GM12878 (cell line): ENCODE results near the gene ARAP3. TPM values are rescaled to one million over a fixed set of nuclear protein-coding genes. Genes with fewer than 3 reads are reported as not detected.

Experiments
- ATAC-seq: fragments of 200-7000 bp; cut with Tn5 transposase; 3 replicates; pipeline ENCODE4 v1.9.1; 2020; ENCODE audit warnings: mild to moderate bottlenecking, moderate library complexity
- BruUV-seq: library from RNA; stranded (reverse); fragments of 400-500 nt; replicated peaks from 2 replicates; lab custom pipeline; 2021; lab: Mats Ljungman, UMichigan
- CTCF ChIA-PET: fragments of 300-600 bp; sonication (Branson Sonifier 250); formaldehyde crosslinking; extraction: SDS; loops from one replicate; lab custom pipeline; 2021; ENCODE audit warnings: inconsistent platforms; lab: Yijun Ruan, JAX
- POLR2A ChIA-PET: fragments of 350-600 bp; formaldehyde crosslinking; extraction: SDS; loops from one replicate; lab custom pipeline; 2021; ENCODE audit warnings: inconsistent platforms; lab: Charles Lee
- RAD21 ChIA-PET: fragments of 300-600 bp; sonication (Branson Sonifier 250); formaldehyde crosslinking; loops from one replicate; lab custom pipeline; 2023; ENCODE audit warnings: antibody characterized with exemption; ENCODE audit not compliant: unreplicated experiment; lab: Charles Lee
- SMC1A ChIA-PET: fragments of 300-600 bp; sonication (Branson Sonifier 250); formaldehyde crosslinking; loops from one replicate; lab custom pipeline; 2023; ENCODE audit not compliant: unreplicated experiment, uncharacterized antibody; lab: Charles Lee
- DNase-seq: peaks from one replicate; pipeline ENCODE4 v3.0.0-alpha.2; 2011; ENCODE audit warnings: low read depth, low spot score
- FAIRE-seq: peaks from 3 replicates; lab custom pipeline; 2011; peaks lifted over from hg19 to GRCh38; lab: Jason Lieb, UNC
- H2AFZ ChIP-seq: 2 replicates; pipeline ENCODE4 v1.6.0; 2011; ENCODE audit warnings: low read depth, low read length, control low read depth; ENCODE audit not compliant: control insufficient read depth
- H3K27ac ChIP-seq: 2 replicates; pipeline ENCODE4 v1.5.1; 2011; ENCODE audit warnings: control low read depth; ENCODE audit not compliant: control insufficient read depth, insufficient read depth
- H3K27me3 ChIP-seq, 2 experiments: replicated peaks in 1 of 2; 2 replicates each; pipeline versions ENCODE4 v1.6.0 to v1.6.1; 2011; ENCODE audit warnings: low read length in 1 of 2; ENCODE audit not compliant: control insufficient read depth in 2 of 2, insufficient read depth in 2 of 2
- H3K36me3 ChIP-seq, 2 experiments: 2 replicates each; pipeline ENCODE4 v1.5.1; 2011; ENCODE audit warnings: low read length in 1 of 2; ENCODE audit not compliant: control insufficient read depth in 2 of 2, insufficient read depth in 2 of 2
- H3K4me1 ChIP-seq: 2 replicates; pipeline ENCODE4 v1.6.1; 2011; ENCODE audit warnings: mild to moderate bottlenecking, low read length, moderate library complexity, mixed read lengths; ENCODE audit not compliant: control insufficient read depth, insufficient read depth
- H3K4me2 ChIP-seq: 2 replicates; pipeline ENCODE4 v1.6.0; 2011; ENCODE audit warnings: control low read depth; ENCODE audit not compliant: control insufficient read depth, insufficient read depth
- H3K4me3 ChIP-seq: fragments of 200-600 bp; sonication (generic); 2 replicates; pipeline ENCODE4 v1.5.1; 2016
- H3K79me2 ChIP-seq: 2 replicates; pipeline ENCODE4 v1.6.0; 2011; ENCODE audit warnings: low read length; ENCODE audit not compliant: control insufficient read depth, insufficient read depth
- H3K9ac ChIP-seq: 2 replicates; pipeline ENCODE4 v1.8.0; 2011; ENCODE audit warnings: low read length, control low read depth, mixed read lengths; ENCODE audit not compliant: control insufficient read depth, insufficient read depth
- H3K9me3 ChIP-seq: replicated peaks from 3 replicates; pipeline ENCODE4 v1.5.1; 2011; ENCODE audit warnings: mild to moderate bottlenecking, low read length; ENCODE audit not compliant: control insufficient read depth, insufficient read depth
- H4K20me1 ChIP-seq: 2 replicates; pipeline ENCODE4 v1.6.0; 2011; ENCODE audit not compliant: control insufficient read depth, insufficient read depth
- JUND ChIP-seq: IDR thresholded peaks from 2 replicates; pipeline ENCODE4 v1.6.1; 2012; ENCODE audit warnings: low read depth, mild to moderate bottlenecking, low read length, improper control_type of control experiment, moderate library complexity
- KLF5 ChIP-seq: fragments of 450-650 bp; IDR thresholded peaks from 2 replicates; pipeline ENCODE4 v1.6.1; 2014; ENCODE audit warnings: mild to moderate bottlenecking; ENCODE audit not compliant: partially characterized antibody
- POU2F2 ChIP-seq: IDR thresholded peaks from 3 replicates; pipeline ENCODE4 v1.6.1; 2011; ENCODE audit warnings: low read depth, mild to moderate bottlenecking, low read length, borderline replicate concordance
- WGBS: methylation state at CpG from one replicate; pipeline ENCODE4 v1.1.6; 2016; ENCODE audit warnings: low lambda C conversion rate; ENCODE audit not compliant: insufficient replicate concordance, insufficient coverage; ENCODE audit errors: missing lambda C conversion rate; 5-methylcytosine and 5-hydroxymethylcytosine counted together
- in situ Hi-C: fragments of 300-500 bp; cut with MboI; formaldehyde crosslinking; loops from 9 replicates; pipeline ENCODE4 v1.14.3; 2018; ENCODE audit warnings: mixed read lengths
- intact Hi-C: fragments of 100-400 bp; cut with micrococcal nuclease; formaldehyde crosslinking; loops from one replicate; pipeline ENCODE4 v1.14.2; 2022; ENCODE audit not compliant: unreplicated experiment
- polyA plus RNA-seq, 11 experiments: library from polyadenylated mRNA; depleted of rRNA in 4 of 11; unstranded in 6 of 11; stranded (reverse) in 5 of 11; fragments of >200 nt; fragmentation: Nextera tagmentation in 4 of 11; fragmentation: Illumina TruSeq in 1 of 11; extraction: Ambion mirVana in 4 of 11; extraction: Trizol in 1 of 11; gene quantifications; 1 replicate in 1 of 11; 2 replicates in 10 of 11; pipeline versions ENCODE4 v1.2.1 to v1.2.3, GENCODE V29; 2011 to 2016; ENCODE audit warnings: inconsistent platforms in 2 of 11, missing spikeins in 2 of 11, low read depth in 1 of 11
- total RNA-seq, 4 experiments: library from RNA; depleted of rRNA in 3 of 4; stranded (reverse); fragments of >200 nt in 3 of 4; fragmentation: Illumina TruSeq in 1 of 4; extraction: Trizol in 1 of 4; gene quantifications; 2 replicates each; pipeline versions ENCODE4 v1.2.1 to v1.2.3, GENCODE V29; 2013 to 2021
- TF ChIP-seq, protein P1 (sequence below): fragments of 450-650 bp; IDR thresholded peaks from 2 replicates; pipeline ENCODE4 v1.6.1; 2017; ENCODE audit warnings: mild to moderate bottlenecking
- TF ChIP-seq, protein P2 (sequence below): fragments of 450-650 bp; IDR thresholded peaks from 2 replicates; pipeline ENCODE4 v1.6.1; 2016; ENCODE audit warnings: mild to moderate bottlenecking, moderate library complexity, borderline replicate concordance

ARAP3 gene
- total and polyA plus RNA-seq, 10 of the 15 experiments (the other 5 are each of a cell fraction or from before 2014, with no cell fraction given), result 0.01 to 0.08 TPM; not detected in 8

DNA sequence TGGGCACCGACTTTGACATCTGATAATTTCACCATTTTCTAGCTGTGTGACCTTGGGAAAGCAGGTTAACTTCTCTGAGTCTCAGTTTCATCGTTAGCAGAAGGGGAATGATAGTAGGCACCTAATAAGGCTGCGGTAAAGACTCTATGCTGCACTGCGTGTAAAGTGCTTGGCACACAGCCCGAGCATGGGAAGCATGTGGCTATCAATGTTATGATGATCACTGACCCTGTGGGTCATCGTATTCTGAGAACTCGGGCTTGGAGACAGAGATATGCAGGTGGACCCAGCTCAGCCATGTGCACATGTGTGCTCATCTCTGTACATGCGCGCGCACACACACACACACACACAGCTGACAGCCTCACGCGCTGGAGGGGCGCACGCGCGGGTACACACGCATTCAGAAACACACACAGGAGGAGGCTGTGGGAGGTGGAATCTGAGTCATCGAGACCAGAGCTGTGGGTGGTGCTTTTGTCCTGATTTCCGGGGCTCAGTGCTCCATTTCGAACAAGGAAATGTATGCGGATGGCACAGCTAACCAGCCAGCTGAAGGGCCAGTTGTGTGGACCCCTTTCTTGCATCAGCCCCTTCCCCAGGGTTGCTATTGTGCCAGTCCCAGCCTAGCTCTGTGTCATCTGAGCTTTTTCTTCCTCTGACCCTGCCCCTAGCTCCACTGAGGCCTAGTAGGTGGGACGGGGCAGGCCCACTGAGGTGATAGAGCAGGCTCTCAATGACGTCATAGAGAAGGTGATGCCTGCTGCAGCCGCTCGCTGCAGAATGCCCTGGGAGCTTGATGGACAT lies 11.1 kb upstream of the ARAP3 start (continued):
- TF ChIP-seq, protein P1, sequence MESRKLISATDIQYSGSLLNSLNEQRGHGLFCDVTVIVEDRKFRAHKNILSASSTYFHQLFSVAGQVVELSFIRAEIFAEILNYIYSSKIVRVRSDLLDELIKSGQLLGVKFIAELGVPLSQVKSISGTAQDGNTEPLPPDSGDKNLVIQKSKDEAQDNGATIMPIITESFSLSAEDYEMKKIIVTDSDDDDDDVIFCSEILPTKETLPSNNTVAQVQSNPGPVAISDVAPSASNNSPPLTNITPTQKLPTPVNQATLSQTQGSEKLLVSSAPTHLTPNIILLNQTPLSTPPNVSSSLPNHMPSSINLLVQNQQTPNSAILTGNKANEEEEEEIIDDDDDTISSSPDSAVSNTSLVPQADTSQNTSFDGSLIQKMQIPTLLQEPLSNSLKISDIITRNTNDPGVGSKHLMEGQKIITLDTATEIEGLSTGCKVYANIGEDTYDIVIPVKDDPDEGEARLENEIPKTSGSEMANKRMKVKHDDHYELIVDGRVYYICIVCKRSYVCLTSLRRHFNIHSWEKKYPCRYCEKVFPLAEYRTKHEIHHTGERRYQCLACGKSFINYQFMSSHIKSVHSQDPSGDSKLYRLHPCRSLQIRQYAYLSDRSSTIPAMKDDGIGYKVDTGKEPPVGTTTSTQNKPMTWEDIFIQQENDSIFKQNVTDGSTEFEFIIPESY, result 0 out of 2 replicates have a peak, but pooled peaks have one; percentile 33
- TF ChIP-seq, all 136 proteins: peak for 3

DNA sequence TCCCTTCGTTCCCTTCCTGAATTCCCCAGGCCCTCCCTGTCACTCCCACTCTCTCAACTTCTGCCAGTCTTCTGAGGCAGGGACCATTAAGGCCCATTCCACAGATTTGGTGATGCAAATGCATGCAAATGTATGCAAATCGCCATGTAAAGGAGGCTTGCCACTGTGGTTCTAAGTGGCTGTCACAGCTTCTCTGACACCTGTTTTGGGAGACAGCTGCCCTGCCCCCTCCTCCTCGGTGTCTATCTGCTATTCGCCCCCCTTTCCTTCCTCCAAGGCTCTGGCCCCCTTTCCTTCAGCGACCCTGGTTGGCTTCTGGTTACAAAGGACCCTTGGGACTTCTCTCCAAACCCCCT lies 10.5 kb upstream of the ARAP3 start:
- peak; percentile 96; the same call in 2 of the 3 replicates for TF ChIP-seq POU2F2
- TF ChIP-seq JUND, result no peak
- no peak for TF ChIP-seq KLF5
- TF ChIP-seq, protein P2, sequence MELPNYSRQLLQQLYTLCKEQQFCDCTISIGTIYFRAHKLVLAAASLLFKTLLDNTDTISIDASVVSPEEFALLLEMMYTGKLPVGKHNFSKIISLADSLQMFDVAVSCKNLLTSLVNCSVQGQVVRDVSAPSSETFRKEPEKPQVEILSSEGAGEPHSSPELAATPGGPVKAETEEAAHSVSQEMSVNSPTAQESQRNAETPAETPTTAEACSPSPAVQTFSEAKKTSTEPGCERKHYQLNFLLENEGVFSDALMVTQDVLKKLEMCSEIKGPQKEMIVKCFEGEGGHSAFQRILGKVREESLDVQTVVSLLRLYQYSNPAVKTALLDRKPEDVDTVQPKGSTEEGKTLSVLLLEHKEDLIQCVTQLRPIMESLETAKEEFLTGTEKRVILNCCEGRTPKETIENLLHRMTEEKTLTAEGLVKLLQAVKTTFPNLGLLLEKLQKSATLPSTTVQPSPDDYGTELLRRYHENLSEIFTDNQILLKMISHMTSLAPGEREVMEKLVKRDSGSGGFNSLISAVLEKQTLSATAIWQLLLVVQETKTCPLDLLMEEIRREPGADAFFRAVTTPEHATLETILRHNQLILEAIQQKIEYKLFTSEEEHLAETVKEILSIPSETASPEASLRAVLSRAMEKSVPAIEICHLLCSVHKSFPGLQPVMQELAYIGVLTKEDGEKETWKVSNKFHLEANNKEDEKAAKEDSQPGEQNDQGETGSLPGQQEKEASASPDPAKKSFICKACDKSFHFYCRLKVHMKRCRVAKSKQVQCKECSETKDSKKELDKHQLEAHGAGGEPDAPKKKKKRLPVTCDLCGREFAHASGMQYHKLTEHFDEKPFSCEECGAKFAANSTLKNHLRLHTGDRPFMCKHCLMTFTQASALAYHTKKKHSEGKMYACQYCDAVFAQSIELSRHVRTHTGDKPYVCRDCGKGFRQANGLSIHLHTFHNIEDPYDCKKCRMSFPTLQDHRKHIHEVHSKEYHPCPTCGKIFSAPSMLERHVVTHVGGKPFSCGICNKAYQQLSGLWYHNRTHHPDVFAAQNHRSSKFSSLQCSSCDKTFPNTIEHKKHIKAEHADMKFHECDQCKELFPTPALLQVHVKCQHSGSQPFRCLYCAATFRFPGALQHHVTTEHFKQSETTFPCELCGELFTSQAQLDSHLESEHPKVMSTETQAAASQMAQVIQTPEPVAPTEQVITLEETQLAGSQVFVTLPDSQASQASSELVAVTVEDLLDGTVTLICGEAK, result no peak
- POLR2A ChIA-PET, result interaction anchor here (1.1 kb wide), 1 partner anchor 269 kb away, joined by 4 read pairs; no protein-coding TSS in a partner anchor
- RAD21 ChIA-PET, result interaction anchor here (0.9 to 6.6 kb wide), 22 partner anchors 9 to 456 kb away, joined by 3 to 67 read pairs (median 5); partner anchors contain the start of genes DELE1, FCHSD1, HDAC3 and PCDH1
- peaks cover 0 to 5% of the 10 kb centered on the region in 2 experiments; a peak in 3 of 4 replicates for H3K27me3 ChIP-seq
- DNase-seq (no peak), FAIRE-seq (no peak), ATAC-seq (no peak)
- CTCF ChIA-PET, result interaction anchor here (0.6 to 5.2 kb wide), 47 partner anchors 8 to 456 kb away, joined by 3 to 101 read pairs (median 6); partner anchors contain the start of genes DELE1, HDAC3, PCDH1 and PCDH12
- H3K4me3 ChIP-seq, result no peak overlapping the region
- 30% methylated on average over 5 of the region's 5 CpGs for WGBS
- SMC1A ChIA-PET, result interaction anchor here (0.6 to 4.3 kb wide), 16 partner anchors 9 to 454 kb away, joined by 3 to 46 read pairs (median 4); partner anchors contain the start of gene RNF14
- intact Hi-C loops, result loop anchor here (1.0 to 2.0 kb wide), 6 partner anchors 122 to 453 kb away; no protein-coding TSS in a partner anchor
- no peak overlapping the region for H3K27ac ChIP-seq
- no peak overlapping the region for H3K9ac ChIP-seq
- peak overlapping the region; percentile 80 for H3K4me2 ChIP-seq
- no TSS peak for BruUV-seq
- no peaks in the 10 kb centered on the region for H3K79me2 ChIP-seq
- peak overlapping the region; percentile 80 for H2AFZ ChIP-seq
- peaks cover 6% of the 10 kb centered on the region for H3K4me1 ChIP-seq
- no peaks in the 10 kb centered on the region for H4K20me1 ChIP-seq
- in situ Hi-C loops, result loop anchor here (5.0 to 10.0 kb wide), 3 partner anchors 190 to 452 kb away; partner anchors contain the start of gene PCDH12
- H3K36me3 ChIP-seq, result no peaks in the 10 kb centered on the region
- no peaks in the 10 kb centered on the region for H3K9me3 ChIP-seq
